K562 (cell line): Measurements from ENCODE around the gene COX20. TPM values are rescaled to one million over a fixed set of nuclear protein-coding genes. Genes with fewer than 3 reads are reported as not detected.
A peak's percentile ranks its signal among the peaks of the same experiment; 100 is the strongest.

Experiments
- ATAC-seq: fragments of 200-7000 bp; cut with Tn5 transposase; 3 replicates; pipeline ENCODE4 v1.9.1; 2020; ENCODE audit warnings: moderate library complexity
- BruUV-seq: library from RNA; stranded (reverse); fragments of 400-500 nt; replicated peaks from 2 replicates; lab custom pipeline; 2021; lab: Mats Ljungman, UMichigan
- CTCF ChIA-PET: fragments of 300-600 bp; formaldehyde crosslinking; extraction: SDS; loops from one replicate; lab custom pipeline; 2021; ENCODE audit warnings: low intra/inter-chr PET ratio; lab: Yijun Ruan, JAX
- POLR2A ChIA-PET: fragments of 300-600, 350-650 bp; sonication (Branson Sonifier 250); formaldehyde crosslinking; extraction: SDS; loops from one replicate; lab custom pipeline; 2021; ENCODE audit warnings: antibody characterized with exemption, inconsistent platforms; lab: Yijun Ruan, JAX
- DNase-seq, 4 experiments: peaks; one replicate each; pipeline versions ENCODE4 v3.0.0 to v3.0.0-alpha.2; 2011 to 2018; ENCODE audit warnings: low spot score in 3 of 4, mixed read lengths in 3 of 4; ENCODE audit errors: extremely low read depth in 1 of 4
- FAIRE-seq: peaks from 2 replicates; lab custom pipeline; 2011; peaks lifted over from hg19 to GRCh38; lab: Jason Lieb, UNC
- H2AFZ ChIP-seq: 2 replicates; pipeline ENCODE4 v1.6.0; 2011; ENCODE audit warnings: low read depth, low read length, control low read depth, inconsistent platforms
- H3K27ac ChIP-seq: fragments of 200-600 bp; 3 replicates; pipeline ENCODE4 v1.8.0; 2011; ENCODE audit warnings: low read depth, mild to moderate bottlenecking, control low read depth, inconsistent platforms, low read length, moderate library complexity, mixed read lengths; ENCODE audit errors: extremely low read depth
- H3K27me3 ChIP-seq, 2 experiments: fragments of 300-600 bp in 1 of 2; 2 replicates in 1 of 2; 3 replicates in 1 of 2; pipeline versions ENCODE4 v1.6.0 to v1.8.0; 2011; ENCODE audit warnings: inconsistent platforms in 2 of 2, low read length in 2 of 2, mild to moderate bottlenecking in 1 of 2, mixed read lengths in 1 of 2, moderate library complexity in 1 of 2; ENCODE audit not compliant: control insufficient read depth in 2 of 2, insufficient read depth in 2 of 2
- H3K36me3 ChIP-seq: fragments of 300-600 bp; 3 replicates; pipeline ENCODE4 v1.8.0; 2011; ENCODE audit warnings: mild to moderate bottlenecking, low read length, inconsistent platforms; ENCODE audit not compliant: control insufficient read depth, insufficient read depth
- H3K4me1 ChIP-seq, 2 experiments: fragments of 200-600 bp in 1 of 2; replicated peaks in 1 of 2; 2 replicates in 1 of 2; 3 replicates in 1 of 2; pipeline versions ENCODE4 v1.5.1 to v1.8.0; 2011; ENCODE audit warnings: inconsistent platforms in 2 of 2, low read length in 2 of 2, mild to moderate bottlenecking in 1 of 2, mixed read lengths in 1 of 2, moderate library complexity in 1 of 2; ENCODE audit not compliant: control insufficient read depth in 2 of 2, insufficient read depth in 2 of 2
- H3K4me2 ChIP-seq: 2 replicates; pipeline ENCODE4 v1.6.1; 2011; ENCODE audit warnings: low read length, control low read depth, inconsistent platforms, mixed read lengths; ENCODE audit not compliant: insufficient read depth
- H3K4me3 ChIP-seq: fragments of 200-600 bp; sonication (generic), shearing (Covaris generic); 2 replicates; pipeline ENCODE4 v1.5.1; 2016; ENCODE audit warnings: control low read depth, inconsistent platforms
- H3K79me2 ChIP-seq: fragments of 200-600 bp; 3 replicates; pipeline ENCODE4 v1.8.0; 2011; ENCODE audit warnings: low read length, inconsistent platforms; ENCODE audit not compliant: control insufficient read depth, insufficient read depth
- H3K9ac ChIP-seq, 2 experiments: 2 replicates each; pipeline versions ENCODE4 v1.6.0 to v1.6.1; 2011; ENCODE audit warnings: low read depth in 2 of 2, low read length in 2 of 2, control low read depth in 1 of 2, inconsistent platforms in 1 of 2, mild to moderate bottlenecking in 1 of 2, mixed read lengths in 1 of 2; ENCODE audit not compliant: insufficient read depth in 1 of 2
- H3K9me1 ChIP-seq: one replicate; pipeline ENCODE4 v1.6.0; 2011; ENCODE audit warnings: inconsistent platforms, mild to moderate bottlenecking, low read length, moderate library complexity; ENCODE audit not compliant: control insufficient read depth, insufficient read depth
- H3K9me3 ChIP-seq: replicated peaks from 2 replicates; pipeline ENCODE4 v1.5.1; 2011; ENCODE audit warnings: low read depth, low read length, inconsistent platforms; ENCODE audit not compliant: control insufficient read depth, insufficient read depth
- H4K20me1 ChIP-seq: replicated peaks from 2 replicates; pipeline ENCODE4 v1.6.1; 2011; ENCODE audit warnings: low read length, inconsistent platforms, mixed read lengths; ENCODE audit not compliant: control insufficient read depth, insufficient read depth
- ARID4B ChIP-seq: sonication (generic); formaldehyde crosslinking; IDR thresholded peaks from 2 replicates; pipeline ENCODE4 v1.8.0; 2022; ENCODE audit warnings: mild to moderate bottlenecking, missing genetic modification reagents
- FUS ChIP-seq: fragments of 200-400 bp; formaldehyde crosslinking; optimal IDR thresholded peaks from 2 replicates; pipeline ENCODE3; 2017; ENCODE audit warnings: low read depth, low read length
- KLF1 ChIP-seq: fragments of 450-650 bp; IDR thresholded peaks from 2 replicates; pipeline ENCODE4 v1.6.1; 2016; ENCODE audit warnings: missing genetic modification characterization, missing compliant biosample characterization
- POLR2AphosphoS2 ChIP-seq: IDR thresholded peaks from 2 replicates; pipeline ENCODE4 v1.6.1; 2012; ENCODE audit warnings: low read length, improper control_type of control experiment
- POLR2B ChIP-seq: fragments of 450-650 bp; IDR thresholded peaks from 2 replicates; pipeline ENCODE4 v1.6.1; 2018; ENCODE audit warnings: low read depth; ENCODE audit not compliant: partially characterized antibody
- POLR2G ChIP-seq: fragments of 200-400 bp; formaldehyde crosslinking; IDR thresholded peaks from 2 replicates; pipeline ENCODE4 v1.6.1; 2017; ENCODE audit warnings: low read depth, mild to moderate bottlenecking, antibody characterized with exemption, low read length, moderate library complexity
- YBX1 ChIP-seq: fragments of 450-650 bp; IDR thresholded peaks from 2 replicates; pipeline ENCODE4 v1.7.1; 2016; ENCODE audit warnings: mild to moderate bottlenecking
- ZNF280B ChIP-seq: fragments of 250-450 bp; sonication (Bioruptor Pico); IDR thresholded peaks from 2 replicates; pipeline ENCODE4 v1.5.1; 2021; ENCODE audit warnings: mild to moderate bottlenecking
- ZNF518B ChIP-seq: fragments of 250-450 bp; sonication (Bioruptor Pico); IDR thresholded peaks from 2 replicates; pipeline ENCODE4 v1.5.0; 2021; ENCODE audit warnings: mild to moderate bottlenecking, moderate library complexity
- WGBS: fragments of 100-300 bp; shearing (Covaris generic); methylation state at CpG from one replicate; pipeline ENCODE4 v1.1.6; 2016; ENCODE audit warnings: low coverage, mixed read lengths; ENCODE audit not compliant: insufficient coverage; ENCODE audit errors: missing lambda C conversion rate; 5-methylcytosine and 5-hydroxymethylcytosine counted together
- in situ Hi-C: fragments of 300-500 bp; cut with MboI; formaldehyde crosslinking; loops from 4 replicates; pipeline ENCODE4 v1.15.0; 2018; ENCODE audit warnings: inconsistent platforms, mixed read lengths
- intact Hi-C: fragments of 100-400 bp; cut with micrococcal nuclease; formaldehyde crosslinking; loops from 2 replicates; pipeline ENCODE4 v1.14.2; 2022
- polyA plus RNA-seq, 8 experiments: library from polyadenylated mRNA; depleted of rRNA in 4 of 8; stranded (reverse) in 5 of 8; unstranded in 3 of 8; fragments of >200 nt; fragmentation: Nextera tagmentation in 2 of 8; fragmentation: Illumina TruSeq in 1 of 8; extraction: Ambion mirVana in 2 of 8; extraction: Trizol in 1 of 8; gene quantifications; 2 replicates each; pipeline versions ENCODE4 v1.2.1 to v1.2.3, GENCODE V29; 2011 to 2014; ENCODE audit warnings: inconsistent platforms in 1 of 8, missing spikeins in 1 of 8
- total RNA-seq, 7 experiments: library from RNA; depleted of rRNA in 6 of 7; stranded (reverse); fragments of >200 nt in 6 of 7; fragmentation: Illumina TruSeq in 2 of 7; extraction: Trizol in 2 of 7; gene quantifications; 2 replicates each; pipeline versions ENCODE4 v1.2.1 to v1.2.3, GENCODE V29; 2011 to 2021; ENCODE audit warnings: low replicate concordance in 1 of 7

The COX20 gene
- total and polyA plus RNA-seq, 9 of the 15 experiments (the other 6 are each of a cell fraction or from before 2014, with no cell fraction given), result 41.5 to 192 (median 84.3) TPM

GRCh38 chr1:244849189-244849866 is 13.9 kb downstream of the COX20 start (continued):
- TF ChIP-seq POLR2AphosphoS2 (peak; percentile 72; the same call in 1 of the 2 replicates), POLR2B (peak; percentile 25)

- Histone ChIP-seq H3K4me3 (no peak overlapping the region), H3K4me1 (no peaks in the 10 kb centered on the region), H3K27ac (no peak overlapping the region; the same call in 2 of the 3 replicates), H3K9me3 (no peaks in the 10 kb centered on the region), H3K79me2 (peaks cover 48% of the 10 kb centered on the region), H3K4me2 (no peak overlapping the region), H3K9ac (no peak overlapping the region), H3K27me3 (no peaks in the 10 kb centered on the region), H3K36me3 (peaks cover 98% of the 10 kb centered on the region), H2AFZ (no peak overlapping the region), H4K20me1 (no peaks in the 10 kb centered on the region), H3K9me1 (no peaks in the 10 kb centered on the region)
- CTCF ChIA-PET, result no interaction called here
- POLR2A ChIA-PET, result interaction anchor here (0.6 to 24.0 kb wide), 6 partner anchors 5 to 193 kb away, joined by 3 to 485 read pairs (median 4); partner anchors contain the start of genes COX20 and HNRNPU
- intact Hi-C loops (no loop called here), in situ Hi-C loops (no loop called here)
- WGBS, result 87% methylated on average over 3 of the region's 3 CpGs
- no peak for FAIRE-seq
- no peak for DNase-seq
- ATAC-seq, result peak; percentile 6
- BruUV-seq, result no TSS peak
- no peak for TF ChIP-seq ZNF518B
- TF ChIP-seq ARID4B (CRISPR knock-in tag), result peak; percentile 29; the same call in 1 of the 2 replicates
- peak; percentile 36; the same call in 1 of the 2 replicates for TF ChIP-seq POLR2G
- TF ChIP-seq YBX1, result no peak
- no peak for TF ChIP-seq KLF1 (tag)
- TF ChIP-seq ZNF280B (CRISPR knock-in tag), result no peak
- TF ChIP-seq FUS, result peak; percentile 1
Measured at GRCh38 chr1:244850099-244850852, 14.8 kb downstream of the COX20 start.
